GM19240 (cell line): Measurements from ENCODE around the gene NAT10.

ENCODE experiments used
- DNase-seq: peaks from one replicate; pipeline ENCODE4 v3.0.0; 2011; ENCODE audit warnings: low spot score; ENCODE audit not compliant: insufficient read length

The NAT10 gene

GRCh38 chr11:34188181-34188580, 82.8 kb downstream of the NAT10 start:
- no peak for DNase-seq

- DNase-seq, result no peak
Observed at GRCh38 chr11:34189191-34189590, 83.8 kb downstream of the NAT10 start.

GRCh38 chr11:34190192-34191139, 85.0 kb downstream of the NAT10 start:
- DNase-seq, result no peak

- DNase-seq, result no peak
Observed at GRCh38 chr11:34191578-34191977, 86.1 kb downstream of the NAT10 start.

GRCh38 chr11:34192481-34193401, 87.3 kb downstream of the NAT10 start:
- DNase-seq, result no peak

- no peak for DNase-seq
Observed at GRCh38 chr11:34194576-34195335, 89.3 kb downstream of the NAT10 start.
